ENCODE results near the gene H1-8.
"Not testable (repeated sequence)": the region's sequence is repeated elsewhere in the genome, so short reads cannot be mapped to it uniquely, and the experiment has no call there.

H1-8 gene, protein sequence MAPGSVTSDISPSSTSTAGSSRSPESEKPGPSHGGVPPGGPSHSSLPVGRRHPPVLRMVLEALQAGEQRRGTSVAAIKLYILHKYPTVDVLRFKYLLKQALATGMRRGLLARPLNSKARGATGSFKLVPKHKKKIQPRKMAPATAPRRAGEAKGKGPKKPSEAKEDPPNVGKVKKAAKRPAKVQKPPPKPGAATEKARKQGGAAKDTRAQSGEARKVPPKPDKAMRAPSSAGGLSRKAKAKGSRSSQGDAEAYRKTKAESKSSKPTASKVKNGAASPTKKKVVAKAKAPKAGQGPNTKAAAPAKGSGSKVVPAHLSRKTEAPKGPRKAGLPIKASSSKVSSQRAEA

DNA sequence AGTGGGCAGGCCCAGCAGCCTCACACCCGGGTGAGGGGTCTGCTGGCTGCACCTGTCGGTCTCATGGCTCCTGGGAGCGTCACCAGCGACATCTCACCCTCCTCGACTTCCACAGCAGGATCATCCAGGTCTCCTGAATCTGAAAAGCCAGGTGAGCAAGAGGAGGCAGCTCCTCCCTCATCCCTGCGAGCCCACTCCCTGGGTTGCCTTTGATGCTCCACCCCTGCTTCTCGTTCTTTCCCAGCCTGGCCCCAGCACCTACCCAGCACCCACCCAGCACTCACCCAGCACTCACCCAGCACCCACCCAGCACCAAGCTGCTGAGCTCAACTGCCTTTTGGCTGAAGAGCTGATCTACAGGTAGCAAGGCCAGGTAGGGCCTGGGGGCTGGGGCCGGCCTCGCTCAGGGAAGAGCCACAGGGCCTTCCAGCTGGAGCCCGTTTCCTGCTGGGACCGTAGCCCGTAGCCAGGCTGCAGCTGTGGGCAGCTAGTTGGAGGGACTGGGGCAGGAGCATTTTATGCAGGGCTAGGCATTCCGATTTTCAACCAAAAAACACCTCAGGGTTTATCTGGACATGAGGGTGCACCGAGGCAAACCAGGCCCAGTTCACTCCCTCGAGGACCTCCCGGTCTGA is at the start of gene H1-8:
Gene H1-8 (plus strand): TSS at position 20 of the 635 bp plus-strand sequence. CDS start 44 bp downstream, at position 64.
- Mint-ChIP-seq H3K4me1 (no peaks in the 10 kb centered on the region), H3K9me3 (no peaks in the 10 kb centered on the region), H3K4me3 (no peak within 1 kb of the TSS), H3K27me3 (no peaks in the 10 kb centered on the region), H3K36me3 (ENCODE audit: insufficient read depth) (peaks cover 3% of the 10 kb centered on the region), H3K27ac (ENCODE audit: low read depth) (peak within 1 kb of the TSS; percentile 10)
- DNase-seq (ENCODE audit: low spot score in 2 of 2) (no peak), ATAC-seq (replicated peaks; ENCODE audit: extremely low read depth, poor library complexity, severe bottlenecking) (no peak)

DNA sequence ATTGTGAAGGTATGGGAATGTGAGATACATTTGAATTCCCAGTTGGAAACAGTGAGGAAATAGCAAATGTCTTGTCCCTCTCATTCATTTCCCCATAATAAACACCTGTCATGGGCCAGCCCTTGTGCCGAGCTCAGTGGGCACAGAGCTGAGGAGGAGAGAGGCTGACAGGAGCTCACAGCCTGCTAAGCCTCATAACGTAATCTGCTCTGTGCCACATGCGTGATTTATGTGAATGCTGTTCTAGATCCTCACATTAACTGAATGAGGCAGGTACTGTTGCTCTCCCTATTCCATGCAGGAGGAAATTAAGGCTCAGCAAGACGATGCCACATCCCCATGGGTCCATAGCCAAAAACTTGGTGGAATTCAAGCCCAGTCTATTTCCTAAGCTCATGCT is 49.8 kb upstream of the H1-8 start:
- H3K27me3 Mint-ChIP-seq, result no peaks in the 10 kb centered on the region
- DNase-seq (ENCODE audit: low spot score in 2 of 2) (no peak), ATAC-seq (replicated peaks; ENCODE audit: extremely low read depth, poor library complexity, severe bottlenecking) (no peak)
- peaks cover 6% of the 10 kb centered on the region for H3K4me1 Mint-ChIP-seq
- H3K9me3 Mint-ChIP-seq, result no peaks in the 10 kb centered on the region
- H3K36me3 Mint-ChIP-seq (ENCODE audit: insufficient read depth), result peaks cover 2% of the 10 kb centered on the region
- H3K4me3 Mint-ChIP-seq, result no peak overlapping the region
- no peak overlapping the region for H3K27ac Mint-ChIP-seq (ENCODE audit: low read depth)

DNA sequence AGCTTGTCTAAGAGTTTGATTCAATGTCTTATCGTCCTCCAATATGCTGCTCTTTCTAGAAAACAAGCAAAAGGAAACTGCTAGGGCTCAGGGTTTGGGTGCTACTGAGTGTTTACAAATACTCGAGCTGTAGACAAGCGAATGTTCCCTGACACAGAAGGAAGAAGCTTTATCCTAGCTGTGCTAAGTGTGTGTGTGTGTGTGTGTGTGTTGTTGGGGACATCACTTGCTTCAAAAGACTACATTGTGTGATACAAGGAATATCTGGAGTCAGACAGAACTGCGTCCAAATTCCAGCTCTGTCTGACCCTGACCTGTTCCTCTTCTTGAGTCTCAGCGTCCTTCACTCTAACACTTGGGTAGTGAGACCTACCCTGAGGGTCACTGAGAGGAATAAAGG is 48.5 kb upstream of the H1-8 start:
- peak overlapping the region; percentile 10 for H3K27ac Mint-ChIP-seq (ENCODE audit: low read depth)
- not testable (repeated sequence) for DNase-seq (ENCODE audit: low spot score in 2 of 2); H3K4me3 Mint-ChIP-seq; H3K36me3 Mint-ChIP-seq (ENCODE audit: insufficient read depth); H3K27me3 Mint-ChIP-seq; H3K9me3 Mint-ChIP-seq; H3K4me1 Mint-ChIP-seq; ATAC-seq (replicated peaks; ENCODE audit: extremely low read depth, poor library complexity, severe bottlenecking)

DNA sequence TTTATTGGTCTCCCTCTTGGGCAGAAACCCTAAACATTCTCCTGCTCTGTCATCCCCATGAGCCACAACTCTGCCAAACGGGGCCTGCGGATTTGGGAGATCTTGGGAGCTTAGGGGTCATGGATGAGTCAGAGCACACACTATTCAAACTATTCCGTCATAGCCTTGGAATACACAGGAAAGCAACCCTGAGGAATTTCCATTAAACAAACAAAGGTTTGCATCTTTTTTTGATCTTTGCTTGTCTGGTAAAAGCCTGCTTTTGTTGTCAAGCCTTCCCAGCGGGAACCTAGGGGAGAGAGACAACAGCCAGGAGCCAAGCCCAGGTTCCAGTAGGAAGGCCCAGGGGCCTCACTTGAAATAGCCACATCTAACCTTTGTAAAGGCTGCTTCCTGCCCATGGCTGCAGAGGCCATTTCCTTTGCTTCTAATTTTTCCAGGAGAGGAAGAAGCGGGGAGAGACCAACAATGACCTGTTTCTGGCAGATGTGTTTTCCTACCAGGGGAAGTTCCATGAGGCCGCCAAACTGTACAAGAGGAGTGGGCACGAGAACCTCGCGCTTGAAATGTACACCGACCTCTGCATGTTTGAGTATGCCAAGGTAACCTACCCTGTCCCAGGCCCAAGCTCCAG is 47.9 kb upstream of the H1-8 start:
- not testable (repeated sequence) for H3K36me3 Mint-ChIP-seq (ENCODE audit: insufficient read depth); H3K9me3 Mint-ChIP-seq; H3K27me3 Mint-ChIP-seq; H3K27ac Mint-ChIP-seq (ENCODE audit: low read depth); ATAC-seq (replicated peaks; ENCODE audit: extremely low read depth, poor library complexity, severe bottlenecking); DNase-seq (ENCODE audit: low spot score in 2 of 2); H3K4me3 Mint-ChIP-seq; H3K4me1 Mint-ChIP-seq

DNA sequence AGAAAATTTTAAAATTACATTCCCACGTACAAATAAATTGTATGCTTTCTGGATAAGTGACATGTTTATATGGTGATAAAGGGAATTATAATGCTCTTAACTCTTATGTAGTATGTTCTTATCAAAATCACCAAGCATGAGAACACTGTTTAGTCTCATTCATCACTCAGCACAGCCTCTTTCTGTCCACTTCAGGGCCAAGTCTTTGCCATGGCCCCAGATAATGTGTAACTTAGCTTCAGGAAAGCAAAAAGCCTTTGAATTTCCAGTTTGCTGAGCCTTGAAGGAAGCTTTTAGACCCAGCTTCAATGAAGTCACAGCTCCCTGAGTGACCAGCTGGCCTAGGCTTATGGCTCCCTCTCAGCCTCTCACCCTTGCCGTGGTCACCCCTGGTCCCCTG is 45.1 kb upstream of the H1-8 start:
- H3K4me3 Mint-ChIP-seq; H3K9me3 Mint-ChIP-seq; H3K27me3 Mint-ChIP-seq; H3K4me1 Mint-ChIP-seq; ATAC-seq (replicated peaks; ENCODE audit: extremely low read depth, poor library complexity, severe bottlenecking); DNase-seq (ENCODE audit: low spot score in 2 of 2); H3K36me3 Mint-ChIP-seq (ENCODE audit: insufficient read depth): not testable (repeated sequence)
- H3K27ac Mint-ChIP-seq (ENCODE audit: low read depth), result peak overlapping the region; percentile 38

DNA sequence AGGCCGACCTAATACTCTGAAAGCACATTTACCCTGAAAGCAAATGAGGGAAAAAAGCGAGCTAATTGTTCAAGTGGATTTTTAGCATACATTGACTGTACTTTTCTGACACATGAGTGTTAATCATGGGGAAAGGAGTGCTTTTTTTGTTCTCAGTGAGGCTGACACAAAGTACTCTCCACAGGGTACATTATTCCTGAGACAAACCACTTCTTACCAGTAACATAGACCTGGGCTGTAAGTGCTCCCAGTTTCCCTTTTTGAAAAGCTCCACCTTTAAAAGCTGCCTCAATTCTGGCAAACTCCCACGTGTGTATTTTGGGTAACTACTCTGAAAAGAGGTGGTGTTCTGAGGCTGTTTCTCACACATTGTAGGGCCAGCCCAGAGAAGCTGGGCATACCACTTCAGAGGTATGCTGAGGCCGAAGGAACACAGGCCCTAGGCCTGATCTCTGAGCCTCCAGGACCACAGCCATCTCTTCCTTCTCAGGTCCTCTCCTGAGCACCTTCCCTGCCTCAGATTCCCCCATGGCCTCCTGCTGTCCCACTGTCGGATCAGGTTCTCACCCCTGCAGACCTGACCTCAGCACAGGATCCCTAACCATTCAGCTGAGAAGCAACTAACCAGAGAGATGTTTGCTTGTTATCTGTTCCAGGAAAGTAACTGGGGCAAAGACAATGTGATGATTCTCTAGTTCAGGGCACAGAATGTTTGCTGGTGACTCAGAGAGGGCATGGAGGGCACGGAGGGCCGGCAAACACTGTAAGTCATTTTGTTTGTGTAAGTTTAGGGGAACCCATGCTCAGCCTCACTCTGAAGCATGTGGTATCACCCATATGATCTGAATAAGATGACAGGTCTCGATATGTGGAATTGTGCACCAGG is 44.1 kb upstream of the H1-8 start:
- not testable (repeated sequence) for H3K4me1 Mint-ChIP-seq; H3K4me3 Mint-ChIP-seq; H3K36me3 Mint-ChIP-seq (ENCODE audit: insufficient read depth); H3K27me3 Mint-ChIP-seq; H3K9me3 Mint-ChIP-seq; H3K27ac Mint-ChIP-seq (ENCODE audit: low read depth); DNase-seq (ENCODE audit: low spot score in 2 of 2); ATAC-seq (replicated peaks; ENCODE audit: extremely low read depth, poor library complexity, severe bottlenecking)

DNA sequence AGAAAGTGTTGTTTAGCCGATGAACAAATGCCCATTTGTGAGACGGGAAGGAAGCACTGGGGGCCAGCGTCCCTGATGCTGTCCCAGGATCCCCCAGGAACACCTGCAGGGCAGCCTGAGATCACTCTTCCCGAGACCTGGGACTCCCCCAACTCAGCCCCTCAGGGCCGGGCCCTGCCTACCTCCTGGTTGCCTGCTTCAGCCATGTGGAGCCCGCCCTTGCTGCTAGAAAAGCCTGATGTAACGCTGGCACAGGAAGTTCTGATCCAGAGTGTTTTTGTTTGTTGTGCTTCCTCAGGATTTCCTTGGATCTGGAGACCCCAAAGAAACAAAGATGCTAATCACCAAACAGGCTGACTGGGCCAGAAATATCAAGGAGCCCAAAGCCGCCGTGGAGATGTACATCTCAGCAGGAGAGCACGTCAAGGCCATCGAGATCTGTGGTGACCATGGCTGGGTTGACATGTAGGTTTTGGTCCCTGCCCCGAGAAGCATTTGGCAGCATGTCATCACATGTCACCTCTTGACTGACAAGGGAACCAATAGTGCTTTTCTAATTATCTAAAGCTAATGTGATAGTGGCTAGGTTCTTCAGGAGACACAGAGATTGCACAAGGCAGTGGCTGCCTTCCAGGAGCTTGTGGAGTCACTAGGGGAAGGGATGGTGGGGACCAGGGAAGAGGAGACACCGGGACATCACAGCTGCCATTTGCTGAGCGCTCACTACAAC is 43.2 kb upstream of the H1-8 start:
- not testable (repeated sequence) for ATAC-seq (replicated peaks; ENCODE audit: extremely low read depth, poor library complexity, severe bottlenecking); H3K27me3 Mint-ChIP-seq; H3K4me3 Mint-ChIP-seq; H3K27ac Mint-ChIP-seq (ENCODE audit: low read depth); H3K36me3 Mint-ChIP-seq (ENCODE audit: insufficient read depth); H3K4me1 Mint-ChIP-seq; H3K9me3 Mint-ChIP-seq; DNase-seq (ENCODE audit: low spot score in 2 of 2)

DNA sequence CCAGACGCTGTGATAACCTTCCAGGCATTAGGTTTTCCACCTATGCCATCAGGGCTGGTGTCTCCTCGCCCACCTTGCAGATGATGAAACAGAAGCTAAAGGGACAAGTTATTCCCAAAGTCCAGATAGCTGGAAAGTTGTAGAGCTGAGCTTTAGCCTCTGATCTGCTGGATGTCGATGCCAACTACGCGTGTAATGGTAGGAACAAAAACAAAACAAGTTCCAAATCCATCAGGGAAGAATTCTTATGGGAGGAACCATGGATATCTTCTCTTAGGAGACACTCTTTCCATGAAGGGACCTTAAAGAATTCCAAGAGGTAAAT is 42.7 kb upstream of the H1-8 start:
- Mint-ChIP-seq H3K27me3 (no peaks in the 10 kb centered on the region), H3K4me3 (no peak overlapping the region), H3K27ac (ENCODE audit: low read depth) (no peak overlapping the region), H3K9me3 (no peaks in the 10 kb centered on the region), H3K4me1 (no peaks in the 10 kb centered on the region), H3K36me3 (ENCODE audit: insufficient read depth) (peaks cover 7% of the 10 kb centered on the region)
- ATAC-seq (replicated peaks; ENCODE audit: extremely low read depth, poor library complexity, severe bottlenecking) (no peak), DNase-seq (ENCODE audit: low spot score in 2 of 2) (no peak)

DNA sequence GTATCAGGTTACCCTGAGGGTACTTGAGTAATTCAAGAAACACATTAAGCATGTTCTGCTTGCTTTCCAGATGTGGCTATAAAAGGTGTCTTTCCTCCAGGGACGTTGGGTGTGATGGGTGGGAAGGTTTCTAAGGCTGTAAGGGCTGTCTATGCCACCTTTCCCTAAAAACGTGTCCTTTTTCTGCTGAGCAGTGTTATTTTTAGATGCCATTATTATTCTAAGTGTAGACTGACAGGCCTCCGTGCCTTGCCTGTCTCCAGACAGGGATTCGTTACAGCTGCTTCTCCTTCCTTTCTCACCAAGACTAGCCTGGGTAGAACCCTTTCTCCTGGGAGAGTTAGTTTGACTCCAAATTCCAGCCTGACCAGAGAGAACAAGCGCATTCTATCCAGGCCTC is 41.3 kb upstream of the H1-8 start:
- Mint-ChIP-seq H3K9me3 (no peaks in the 10 kb centered on the region), H3K36me3 (ENCODE audit: insufficient read depth) (peaks cover 7% of the 10 kb centered on the region), H3K4me3 (no peak overlapping the region), H3K4me1 (no peaks in the 10 kb centered on the region), H3K27ac (ENCODE audit: low read depth) (no peak overlapping the region), H3K27me3 (no peaks in the 10 kb centered on the region)
- no peak for ATAC-seq (replicated peaks; ENCODE audit: extremely low read depth, poor library complexity, severe bottlenecking)
- DNase-seq (ENCODE audit: low spot score in 2 of 2), result no peak

DNA sequence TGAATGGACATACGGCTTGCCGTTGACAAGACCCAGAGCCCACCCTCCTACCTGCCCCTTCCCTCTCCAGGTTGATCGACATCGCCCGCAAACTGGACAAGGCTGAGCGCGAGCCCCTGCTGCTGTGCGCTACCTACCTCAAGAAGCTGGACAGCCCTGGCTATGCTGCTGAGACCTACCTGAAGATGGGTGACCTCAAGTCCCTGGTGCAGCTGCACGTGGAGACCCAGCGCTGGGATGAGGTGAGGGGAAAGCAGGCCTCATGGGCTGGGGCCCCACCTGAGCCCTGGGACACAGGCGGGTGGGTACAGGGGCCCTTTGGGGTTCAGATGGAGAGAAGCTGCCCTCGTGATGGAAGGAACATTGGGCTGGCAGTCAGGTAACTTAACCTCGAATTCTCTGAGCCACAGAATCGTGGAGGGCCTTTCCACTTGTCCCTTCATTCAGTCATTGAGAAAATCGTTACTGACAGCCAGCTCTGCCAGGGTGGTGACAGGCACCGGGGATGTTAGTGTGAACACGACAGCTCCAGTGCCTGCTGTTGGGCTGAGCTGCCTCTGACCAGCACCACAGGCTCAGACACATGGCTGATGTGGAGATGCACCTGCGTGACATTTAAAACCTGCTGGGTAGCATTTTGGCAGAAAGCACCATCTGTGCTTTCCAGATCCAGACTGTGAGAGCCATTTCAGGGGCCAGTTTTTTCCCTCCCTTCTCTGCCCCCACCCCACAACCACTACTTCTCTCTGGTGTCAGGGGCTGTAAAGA is 40.1 kb upstream of the H1-8 start:
- ATAC-seq (replicated peaks; ENCODE audit: extremely low read depth, poor library complexity, severe bottlenecking), result no peak
- Mint-ChIP-seq H3K36me3 (ENCODE audit: insufficient read depth) (peaks cover 5% of the 10 kb centered on the region), H3K4me1 (no peaks in the 10 kb centered on the region), H3K27ac (ENCODE audit: low read depth) (no peak overlapping the region), H3K4me3 (no peak overlapping the region), H3K9me3 (no peaks in the 10 kb centered on the region), H3K27me3 (no peaks in the 10 kb centered on the region)
- DNase-seq (ENCODE audit: low spot score in 2 of 2), result no peak

DNA sequence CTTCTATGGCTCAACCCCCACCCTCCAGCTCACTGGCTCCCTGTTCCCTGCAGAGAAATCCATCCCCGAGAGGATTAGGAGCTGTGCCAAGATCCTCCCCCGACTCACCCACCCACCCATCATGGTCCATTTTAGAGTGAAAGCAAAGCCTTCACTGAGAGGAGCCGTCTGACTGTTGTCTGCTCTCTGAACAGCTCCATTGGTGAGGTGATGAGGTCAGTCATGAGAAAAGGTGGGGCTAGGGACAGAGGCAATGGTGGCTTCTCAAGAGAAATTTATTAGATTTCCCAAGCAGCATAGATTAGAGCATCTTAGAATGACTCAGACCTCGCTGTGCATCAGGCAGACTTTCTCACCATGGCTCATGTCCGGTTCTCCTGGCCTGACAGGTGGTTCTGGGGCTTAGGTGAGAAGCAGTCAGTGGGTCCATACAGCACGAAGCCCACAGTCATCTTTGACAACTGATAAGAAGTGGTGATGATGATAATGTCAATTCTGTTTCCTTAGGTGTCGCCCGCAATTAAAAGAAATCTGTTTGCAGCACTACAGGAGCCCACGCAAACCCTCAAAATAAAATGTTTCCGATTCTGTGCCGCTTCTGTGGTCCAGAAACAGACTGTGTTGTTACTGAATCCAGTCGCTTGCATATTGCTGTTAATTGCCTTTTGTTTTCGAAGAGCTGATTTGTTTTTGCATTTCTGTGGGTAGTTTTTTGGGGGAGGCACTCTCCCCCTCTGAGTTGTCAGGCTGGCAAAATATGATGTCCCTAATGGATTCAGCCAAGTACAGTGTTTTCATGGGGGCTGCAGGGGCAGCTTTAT is 39.3 kb upstream of the H1-8 start:
- DNase-seq (ENCODE audit: low spot score in 2 of 2), result no peak
- no peak overlapping the region for H3K4me3 Mint-ChIP-seq
- no peak overlapping the region for H3K27ac Mint-ChIP-seq (ENCODE audit: low read depth)

More for the DNA sequence above, 39.3 kb upstream of the H1-8 start:
- peaks cover 5% of the 10 kb centered on the region for H3K36me3 Mint-ChIP-seq (ENCODE audit: insufficient read depth)
- no peaks in the 10 kb centered on the region for H3K4me1 Mint-ChIP-seq
- no peaks in the 10 kb centered on the region for H3K27me3 Mint-ChIP-seq
- no peak for ATAC-seq (replicated peaks; ENCODE audit: extremely low read depth, poor library complexity, severe bottlenecking)
- no peaks in the 10 kb centered on the region for H3K9me3 Mint-ChIP-seq

Data from central memory CD8-positive, alpha-beta T cell (primary cell).